Right ventricle myocardium superior (tissue), 1 donor: Measurements from ENCODE around the gene MMD. TPM values are rescaled to one million over a fixed set of nuclear protein-coding genes. Genes with fewer than 3 reads are reported as not detected.
"Not testable (repeated sequence)": the region's sequence is repeated elsewhere in the genome, so short reads cannot be mapped to it uniquely, and the experiment has no call there.

Experiments
- ATAC-seq: fragments of 200-7000 bp; cut with Tn5 transposase; one replicate; pipeline ENCODE4 v1.9.1; 2020; ENCODE audit warnings: mild to moderate bottlenecking; ENCODE audit not compliant: poor library complexity
- DNase-seq: peaks from one replicate; pipeline ENCODE4 v3.0.0-alpha.2; 2020
- intact Hi-C: fragments of 100-400 bp; cut with DNase I; formaldehyde crosslinking; loops from one replicate; pipeline ENCODE4 v1.11.2; 2022
- total RNA-seq: library from RNA; stranded (reverse); fragmentation: NEBNext Ultra II Directional; extraction: Animal tissue kit (Norgen Biotek cat#: 25700); gene quantifications from one replicate; pipeline ENCODE4 v1.2.1, GENCODE V29; 2021
- donor health status: DM: no; HTN: yes; CAD: no; lungs with severe emphysema.

The MMD gene
- total RNA-seq, 1 donor from 2014 or later, result 13.4 TPM

DNA sequence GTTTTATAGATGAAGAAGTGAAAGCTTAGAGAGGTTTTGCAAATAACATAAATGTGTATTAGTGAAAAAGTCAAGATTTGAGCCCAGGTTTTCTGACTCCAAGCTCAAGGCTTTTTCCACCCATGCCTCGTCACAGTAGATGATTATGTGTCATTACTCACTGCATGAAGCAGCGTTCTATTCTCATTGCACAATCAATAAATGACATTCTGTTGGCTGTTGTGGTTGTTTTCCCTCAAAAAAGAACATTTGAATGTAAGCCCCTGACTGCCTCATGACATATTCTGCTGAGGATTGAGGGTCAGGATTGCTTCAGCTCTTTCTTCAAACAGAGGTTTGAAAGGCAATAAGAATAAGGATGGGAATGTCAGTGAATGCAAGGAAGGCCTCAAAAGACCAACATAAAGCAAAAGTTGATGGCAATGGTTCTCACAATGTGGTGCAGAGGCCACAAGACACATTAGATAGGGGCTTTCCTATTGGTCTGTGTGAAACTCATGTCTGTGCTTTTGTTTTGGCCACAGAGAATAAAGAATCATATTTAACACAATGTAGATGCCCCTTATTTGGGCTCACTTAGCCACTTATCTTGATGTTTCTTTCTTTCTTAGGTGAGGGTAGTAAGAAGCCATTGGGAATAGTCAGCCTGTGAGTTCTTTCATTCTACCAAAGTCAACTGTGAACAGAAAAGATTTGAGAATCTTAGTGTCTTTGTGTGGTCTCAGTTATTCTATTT, 5.4 kb upstream of the MMD start:
- intact Hi-C loops, result no loop called here
- no peak for DNase-seq
- ATAC-seq, result no peak

DNA sequence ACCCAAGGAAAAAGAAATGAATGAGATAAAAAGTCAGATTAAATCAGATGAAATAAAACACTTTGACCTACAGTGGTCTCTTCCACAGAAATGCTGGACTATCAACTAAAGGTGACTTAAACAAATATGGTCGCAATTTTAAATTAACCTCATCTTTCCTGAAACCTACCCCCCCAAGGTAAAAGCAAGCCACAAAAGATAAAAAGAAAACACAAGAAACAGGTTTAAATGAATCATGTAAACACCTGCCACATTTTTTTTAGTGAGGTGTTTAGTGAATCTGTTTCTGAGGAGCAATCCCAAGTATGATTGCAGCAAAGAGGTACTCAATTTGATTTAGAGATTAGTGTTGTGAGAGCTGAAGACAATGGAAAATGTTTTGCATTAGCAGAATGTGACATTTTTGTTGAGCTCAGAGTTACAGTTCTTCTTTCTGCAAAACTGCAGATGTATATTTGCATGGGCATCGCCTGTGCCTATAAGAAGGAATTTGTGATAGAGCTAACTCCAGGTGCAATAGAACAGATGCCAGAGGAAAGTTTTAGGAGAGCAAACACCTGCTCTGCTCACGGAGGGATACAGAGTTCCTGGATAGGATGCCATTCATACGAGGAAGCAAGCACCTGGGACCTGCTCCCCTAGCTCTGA, 3.4 kb upstream of the MMD start:
- no peak for ATAC-seq
- no peak for DNase-seq
- intact Hi-C loops, result no loop called here

DNA sequence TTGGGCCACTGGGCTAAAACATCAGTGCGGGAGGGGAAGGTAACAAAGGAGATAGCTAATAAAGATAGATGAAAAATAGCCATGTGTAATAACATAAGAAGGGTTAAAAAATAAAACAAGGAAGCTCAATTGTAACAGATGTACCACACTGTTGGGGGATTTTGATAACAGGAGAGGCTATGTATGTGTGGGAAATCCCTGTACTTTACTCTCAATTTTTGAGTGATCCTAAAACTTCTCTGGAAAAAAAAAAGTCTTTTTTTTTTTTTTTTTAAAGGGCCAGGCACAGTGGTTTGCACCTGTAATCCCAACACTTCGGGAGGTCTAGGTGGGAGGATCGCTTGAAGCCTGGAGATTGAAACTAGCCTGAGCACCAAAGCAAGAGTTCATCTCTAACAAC, 1.9 kb upstream of the MMD start:
- DNase-seq (no peak), ATAC-seq (no peak)
- intact Hi-C loops, result no loop called here

DNA sequence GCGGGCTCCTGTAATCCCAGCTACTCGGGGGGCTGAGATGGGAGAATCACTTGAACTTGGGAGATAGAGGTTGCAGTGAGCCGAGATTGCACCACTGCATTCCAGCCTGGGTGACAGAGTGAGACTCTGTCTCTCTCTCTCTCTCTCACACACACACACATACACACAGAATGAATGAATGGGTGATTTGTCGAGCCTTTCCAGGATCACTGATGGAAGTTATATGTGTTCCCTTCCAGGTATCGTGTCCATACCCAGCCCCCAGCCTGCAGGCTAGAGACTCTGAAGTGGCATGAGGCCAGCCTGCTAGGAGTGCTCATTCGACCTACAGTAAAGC, 1.2 kb upstream of the MMD start:
- ATAC-seq, intact Hi-C loops, DNase-seq: not testable (repeated sequence)

DNA sequence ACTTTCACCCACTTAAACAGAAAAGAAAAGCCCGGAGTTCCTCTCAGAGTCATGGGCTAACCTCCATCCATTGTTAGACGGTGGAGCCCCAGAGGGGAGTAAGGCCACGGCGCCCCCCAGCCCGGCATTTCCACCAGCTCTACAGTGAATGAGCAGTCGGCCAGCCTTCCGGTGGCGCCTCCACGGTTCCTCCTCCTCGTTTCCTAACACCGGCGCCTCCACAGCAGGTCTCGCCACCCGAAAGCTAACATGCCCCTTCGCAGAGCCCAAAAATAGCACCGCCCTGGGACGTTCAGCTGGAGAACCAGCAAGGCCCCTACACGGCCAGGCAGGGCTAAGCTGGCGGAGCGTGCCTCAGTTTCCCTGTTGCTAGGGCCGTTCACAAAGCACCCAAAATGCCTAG, 858 bp downstream of the MMD start:
- DNase-seq, result peak; percentile 82
- ATAC-seq, result peak; percentile 61
- intact Hi-C loops, result no loop called here

DNA sequence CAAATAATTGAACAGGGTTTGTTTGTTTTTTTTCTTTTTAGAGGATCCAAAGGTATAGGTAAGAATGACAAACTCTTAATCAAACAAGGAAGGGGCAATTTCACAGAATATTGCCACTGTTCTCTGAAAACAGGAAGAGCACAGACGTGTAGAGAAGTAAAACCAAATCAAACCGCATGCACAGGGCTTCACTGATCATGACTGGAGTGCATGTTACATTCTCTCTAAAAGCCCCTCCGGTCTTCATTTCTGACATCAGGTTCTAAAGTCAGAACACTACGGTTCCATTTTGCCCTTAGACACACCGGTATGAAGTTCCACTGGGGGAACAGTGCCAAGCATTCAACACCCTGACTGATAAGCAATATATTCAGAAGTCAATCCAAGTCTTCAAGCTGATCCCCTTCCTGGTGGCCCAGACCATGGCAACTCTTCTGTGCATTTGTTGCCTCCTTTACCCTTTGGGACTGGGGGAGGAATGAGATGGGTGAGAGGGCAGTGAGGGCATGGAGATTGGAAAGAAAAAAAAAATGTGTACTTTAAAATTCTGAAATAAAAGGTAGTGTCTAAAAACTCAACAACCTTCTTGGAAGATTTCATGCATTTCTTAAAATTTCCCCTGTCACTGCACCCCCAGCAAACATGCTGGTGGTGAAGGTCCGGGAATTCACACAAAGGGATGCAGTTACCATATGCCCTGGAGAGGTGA, 1.4 kb downstream of the MMD start:
- intact Hi-C loops, result no loop called here
- ATAC-seq, result no peak
- DNase-seq, result no peak

DNA sequence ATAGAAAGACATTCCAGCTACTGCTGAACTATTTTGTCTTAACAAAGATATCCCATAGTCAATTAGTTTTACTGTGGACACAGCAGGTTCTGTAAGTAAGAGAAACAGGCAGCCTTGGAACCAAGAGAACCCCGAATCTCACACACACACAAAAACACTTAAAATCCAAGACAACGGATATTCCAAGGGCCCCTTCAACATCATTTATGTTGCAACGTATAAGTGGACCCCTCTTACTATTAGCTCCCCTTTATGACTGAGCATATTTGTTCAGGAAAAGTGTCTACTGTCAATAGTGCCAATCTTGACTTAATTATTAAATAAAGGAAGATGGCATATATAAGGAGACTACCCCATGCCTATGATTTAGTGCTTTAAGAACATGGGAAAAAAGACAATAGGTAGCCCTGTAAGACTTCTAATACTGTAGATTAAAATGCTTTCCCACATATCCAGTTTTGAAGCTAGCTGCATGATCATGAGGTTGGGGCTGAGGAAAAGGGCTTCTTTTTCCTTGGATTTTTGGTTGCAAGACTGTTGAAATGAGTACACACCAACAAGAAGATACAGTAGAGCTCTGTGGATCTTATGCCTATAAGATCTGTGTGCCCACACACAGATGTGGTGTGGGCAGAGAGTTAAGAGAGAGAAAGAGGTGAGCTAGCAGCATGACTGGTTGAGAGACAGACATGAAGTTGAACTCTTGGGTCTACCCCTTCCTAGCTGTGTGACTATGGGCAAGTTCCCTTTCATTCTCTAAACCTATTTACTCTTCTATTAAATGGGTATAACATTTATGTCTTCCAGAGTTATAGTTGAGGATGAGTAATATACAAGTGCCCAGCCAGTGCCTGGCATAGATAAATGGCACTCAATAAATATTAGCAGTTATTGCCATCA, 3.0 kb downstream of the MMD start:
- intact Hi-C loops, result loop anchor here (10.0 kb wide), 1 partner anchor 96 kb away; the partner anchor contains the start of gene SMIM36
- DNase-seq, result no peak
- no peak for ATAC-seq

DNA sequence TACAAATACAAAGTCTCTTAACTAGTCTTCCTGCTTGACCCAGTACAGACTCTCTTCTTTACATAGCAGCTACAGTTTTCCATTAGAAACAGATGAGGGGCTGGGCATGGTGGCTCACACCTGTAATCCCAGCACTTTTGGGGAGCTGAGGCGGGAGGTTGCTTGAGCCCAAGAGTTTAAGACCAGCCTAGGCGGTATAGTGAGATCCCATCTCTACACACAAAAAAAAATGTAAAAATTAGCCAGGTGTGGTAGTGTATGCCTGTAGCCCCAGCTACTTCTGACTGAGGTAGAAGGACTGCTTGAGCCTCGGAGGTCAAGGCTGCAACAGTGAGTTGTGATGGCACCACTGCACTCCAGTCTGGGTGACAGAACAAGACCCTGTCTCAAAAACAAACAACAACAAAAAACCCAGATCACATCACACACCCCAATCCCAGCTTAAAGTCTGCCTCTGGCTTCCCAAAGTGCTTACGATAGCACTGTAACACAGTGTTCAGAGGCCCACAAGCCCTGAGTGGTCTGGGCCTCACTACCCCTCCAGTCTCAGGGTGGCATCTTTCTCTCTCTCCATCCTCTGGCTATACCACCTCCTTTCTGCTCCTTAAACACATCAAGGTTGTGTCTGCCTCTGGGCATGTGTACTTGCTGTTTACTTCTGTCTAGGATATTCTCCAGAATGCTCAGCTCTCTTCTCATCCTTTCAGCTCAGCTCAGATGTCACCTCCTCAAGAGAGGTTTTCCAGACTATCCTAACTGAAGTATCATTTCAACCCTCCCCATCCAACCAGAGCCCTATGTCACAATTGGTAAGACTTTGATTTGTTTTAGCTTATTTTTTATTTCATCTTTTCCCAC, 4.0 kb downstream of the MMD start:
- intact Hi-C loops, result loop anchor here (10.0 kb wide), 1 partner anchor 97 kb away; the partner anchor contains the start of gene SMIM36

DNA sequence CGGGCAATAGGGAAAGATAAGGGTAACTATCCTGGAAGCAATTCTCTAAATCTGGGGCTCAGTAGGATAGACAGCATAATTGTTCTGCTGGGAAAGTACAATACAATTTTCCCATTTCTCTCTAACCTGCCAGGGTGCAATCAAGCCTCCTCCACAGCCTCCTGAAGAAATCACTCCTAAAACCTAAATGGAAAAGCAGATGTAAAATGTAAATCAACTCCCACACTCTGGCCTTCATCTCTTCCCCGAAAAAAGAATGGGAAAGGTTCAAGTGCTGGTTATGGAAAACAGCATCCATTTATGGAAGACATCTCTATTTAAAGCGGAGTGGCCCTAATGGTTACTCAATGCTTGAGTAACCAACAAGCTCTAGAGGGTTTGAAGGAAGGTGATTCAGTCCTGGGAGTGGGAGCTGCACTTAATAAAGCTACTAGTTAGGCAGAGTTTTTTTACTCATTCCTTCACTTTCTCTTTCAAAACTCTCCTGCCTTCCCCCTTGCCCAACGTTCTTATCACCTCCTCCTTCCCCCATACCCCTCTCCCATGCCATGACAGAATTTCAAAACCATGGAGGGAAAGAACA, 5.1 kb downstream of the MMD start:
- intact Hi-C loops, result loop anchor here (10.0 kb wide), 1 partner anchor 98 kb away; the partner anchor contains the start of gene SMIM36
- DNase-seq, result no peak
- ATAC-seq, result peak; percentile 17

More for the DNA sequence above, 4.0 kb downstream of the MMD start:
- ATAC-seq, result no peak
- DNase-seq, result no peak

DNA sequence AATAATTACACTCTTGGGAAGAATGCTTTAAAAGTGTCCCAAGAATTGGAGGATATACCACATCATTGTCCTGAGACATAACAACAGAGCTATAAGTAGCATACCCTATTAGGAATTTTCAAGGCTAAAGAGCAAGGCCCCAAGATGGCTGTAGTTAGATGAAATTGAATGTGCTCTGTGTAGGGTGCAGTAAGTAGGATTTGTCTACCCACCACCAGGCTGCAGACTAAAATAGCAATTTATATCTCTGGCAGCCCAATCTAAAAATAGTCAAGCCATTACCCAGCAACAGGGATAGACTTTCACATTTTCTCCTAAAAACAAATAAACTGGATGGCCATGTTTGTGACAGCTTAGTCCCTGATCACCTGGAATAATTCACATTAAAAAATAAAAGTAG, 5.6 kb downstream of the MMD start:
- intact Hi-C loops, result loop anchor here (10.0 kb wide), 1 partner anchor 99 kb away; the partner anchor contains the start of gene SMIM36
- peak; percentile 66 for ATAC-seq
- DNase-seq, result no peak

DNA sequence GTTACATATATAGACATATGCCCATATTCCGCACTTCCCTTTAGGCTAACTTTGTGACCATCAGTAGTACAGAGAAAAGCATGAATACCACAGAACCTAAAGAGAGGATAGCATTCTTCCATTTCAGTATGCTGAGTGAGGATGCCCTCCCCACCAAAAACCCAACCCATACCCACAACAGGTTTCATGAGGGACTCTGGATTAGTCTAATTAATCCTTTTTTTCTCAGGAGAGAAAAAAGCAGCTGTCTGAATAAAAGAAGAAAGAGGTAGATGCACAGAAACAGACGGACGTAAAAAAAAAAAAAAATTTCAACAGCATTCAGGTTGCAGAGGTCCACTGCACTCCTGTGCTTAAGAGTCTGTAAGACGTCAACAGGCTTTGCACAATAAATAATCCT, 6.7 kb downstream of the MMD start:
- no peak for DNase-seq

DNA sequence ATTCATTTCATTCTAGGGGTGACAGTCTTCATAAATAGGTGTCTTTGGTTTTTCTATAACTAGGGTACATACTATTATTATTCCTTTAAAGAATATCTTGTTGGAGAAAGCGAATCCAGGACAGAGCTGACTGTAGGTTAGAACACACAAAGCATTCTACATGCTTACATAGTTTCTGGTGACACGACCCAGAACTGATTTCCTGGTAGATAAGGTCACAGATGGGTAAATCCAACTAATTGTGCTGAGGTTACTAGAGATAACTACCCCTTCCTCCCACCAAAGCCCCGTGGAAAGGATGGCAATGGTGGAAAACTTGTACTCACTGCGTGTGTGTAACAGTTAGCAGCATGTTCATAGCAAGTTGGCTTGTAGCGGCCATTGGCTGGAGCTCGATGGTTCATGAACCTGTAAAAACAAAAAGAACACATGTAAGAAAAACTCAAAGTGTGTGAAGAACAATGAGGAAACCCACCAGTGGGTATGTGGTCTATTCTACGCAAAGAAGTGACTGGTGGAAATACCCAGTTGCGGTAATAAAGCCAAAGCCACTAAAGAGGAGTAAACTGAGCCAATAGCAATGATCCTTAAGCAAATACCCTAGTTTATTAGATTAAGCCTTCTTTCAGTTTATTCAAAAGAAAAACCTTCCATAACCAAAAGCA, 7.7 kb downstream of the MMD start:
- ATAC-seq, result no peak
- intact Hi-C loops, result loop anchor here (10.0 kb wide), 1 partner anchor 101 kb away; the partner anchor contains the start of gene SMIM36
- no peak for DNase-seq

More for the DNA sequence above, 6.7 kb downstream of the MMD start:
- ATAC-seq, result no peak
- intact Hi-C loops, result loop anchor here (10.0 kb wide), 1 partner anchor 100 kb away; the partner anchor contains the start of gene SMIM36

DNA sequence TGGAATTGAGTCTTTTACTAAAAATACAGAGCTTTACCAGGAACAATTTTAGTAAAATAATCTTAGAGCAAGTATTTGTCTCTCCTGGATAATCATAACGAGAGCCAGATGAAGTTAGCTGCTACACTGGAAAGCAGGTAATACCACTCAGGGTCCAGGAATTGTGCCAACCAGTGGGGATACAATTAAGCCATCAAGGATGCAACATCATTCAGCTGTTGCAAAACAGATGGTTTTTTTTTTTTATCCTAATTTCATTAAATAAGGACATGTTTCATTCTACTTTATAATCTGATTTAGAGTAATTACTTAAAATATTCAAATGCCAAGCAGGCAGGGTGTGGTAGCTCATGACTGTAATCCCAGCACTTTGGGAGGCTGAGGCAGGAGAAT, 10.2 kb downstream of the MMD start:
- DNase-seq, result no peak
- intact Hi-C loops, result loop anchor here (10.0 kb wide), 1 partner anchor 103 kb away; the partner anchor contains the start of gene SMIM36

DNA sequence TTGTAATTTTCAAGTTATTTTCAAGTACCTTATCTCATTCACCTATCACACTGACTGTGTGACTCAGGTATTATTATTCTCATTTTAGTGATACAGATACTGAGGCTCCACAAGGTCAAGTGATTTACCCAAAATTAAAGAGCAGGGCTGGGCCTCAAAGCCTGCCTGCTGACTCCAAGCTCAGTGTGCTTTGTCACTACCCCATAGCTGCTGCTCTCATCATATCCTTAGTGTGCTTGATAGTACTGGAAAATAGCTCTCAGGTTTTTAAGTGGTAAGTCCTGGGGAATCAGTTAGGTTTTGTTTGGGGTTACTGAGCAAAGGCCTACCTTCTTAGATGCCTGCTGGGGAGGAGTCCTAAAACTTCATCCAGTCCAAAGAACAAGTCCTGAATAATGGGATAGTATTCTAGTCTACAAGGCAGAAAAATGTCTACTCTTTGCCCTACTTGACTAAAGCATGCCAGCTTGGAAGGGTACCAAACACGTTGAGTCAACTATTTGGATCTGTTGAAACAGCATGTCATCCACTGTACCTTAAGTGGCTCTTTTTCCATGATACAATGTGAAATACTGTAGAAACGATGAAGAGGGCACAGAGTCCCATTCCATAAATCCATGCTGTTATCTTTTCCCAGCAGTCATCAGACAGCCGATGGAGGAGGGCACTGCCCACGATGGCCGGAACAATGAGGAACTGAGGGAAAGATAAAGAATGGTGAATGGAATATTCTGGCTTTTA, 10.7 kb downstream of the MMD start:
- intact Hi-C loops, result loop anchor here (10.0 kb wide), 1 partner anchor 104 kb away; the partner anchor contains the start of gene SMIM36
- ATAC-seq (peak; percentile 65), DNase-seq (no peak)

More for the DNA sequence above, 10.2 kb downstream of the MMD start:
- ATAC-seq, result no peak

DNA sequence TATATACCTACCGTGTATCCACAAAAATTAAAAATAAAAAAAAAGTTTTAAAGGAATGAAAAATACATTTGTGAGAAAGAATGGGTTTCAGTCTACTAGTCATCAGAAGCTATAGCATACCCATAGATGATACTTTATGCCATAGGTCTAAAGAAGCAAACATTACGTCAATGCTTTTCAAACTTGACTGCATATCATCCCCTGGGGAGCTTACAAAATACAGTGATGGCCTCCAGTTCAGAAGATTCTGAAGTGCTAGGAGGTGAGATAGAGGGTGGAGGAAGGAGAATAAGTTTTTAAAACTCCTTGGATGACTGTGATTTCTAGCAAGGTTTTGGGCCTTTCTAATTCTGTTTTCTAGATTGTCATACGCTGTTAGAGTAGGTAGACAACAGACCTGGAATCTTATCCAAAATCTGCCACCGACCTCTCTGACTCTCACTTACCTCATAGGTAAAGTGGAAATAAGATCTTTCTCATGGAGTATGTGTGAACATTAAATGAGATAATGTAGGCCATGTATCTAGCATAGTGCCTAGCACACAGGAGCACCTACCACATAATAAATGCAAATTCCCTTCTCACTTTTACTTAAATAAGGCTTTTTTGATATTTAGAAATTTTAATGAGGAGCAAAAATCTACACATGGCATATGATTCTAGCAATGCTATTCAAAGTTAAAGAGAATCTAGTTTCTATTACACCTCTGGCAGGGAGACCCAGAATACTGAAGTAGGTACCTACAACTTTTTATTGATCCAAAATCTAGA, 12.4 kb downstream of the MMD start:
- intact Hi-C loops, result no loop called here
- DNase-seq (no peak), ATAC-seq (no peak)
